Amniotic stem cell (primary cell): ENCODE data around the gene P2RY11.

ENCODE experiments used
- DNase-seq: peaks from one replicate; lab custom pipeline; 2025; lab: John Stamatoyannopoulos, UW

Gene P2RY11

GRCh38 chr19:10093295-10094186 is 18.0 kb upstream of the P2RY11 start:
- no peak for DNase-seq

DNA sequence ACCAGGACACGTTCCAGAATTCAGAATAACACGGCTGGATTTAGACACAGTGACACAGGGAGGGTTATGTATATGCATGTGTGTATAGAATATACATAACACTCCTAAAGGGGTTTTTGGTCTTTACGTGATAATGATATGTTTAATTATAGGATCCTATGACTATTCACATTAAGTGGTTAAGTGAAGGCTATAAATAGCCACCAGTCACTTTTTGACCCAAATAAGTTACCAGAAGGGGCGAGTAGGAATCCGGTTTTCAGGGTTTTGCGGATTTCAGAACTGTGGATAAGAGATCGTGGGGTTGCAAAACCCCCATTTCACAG is 15.9 kb upstream of the P2RY11 start:
- no peak for DNase-seq

DNA sequence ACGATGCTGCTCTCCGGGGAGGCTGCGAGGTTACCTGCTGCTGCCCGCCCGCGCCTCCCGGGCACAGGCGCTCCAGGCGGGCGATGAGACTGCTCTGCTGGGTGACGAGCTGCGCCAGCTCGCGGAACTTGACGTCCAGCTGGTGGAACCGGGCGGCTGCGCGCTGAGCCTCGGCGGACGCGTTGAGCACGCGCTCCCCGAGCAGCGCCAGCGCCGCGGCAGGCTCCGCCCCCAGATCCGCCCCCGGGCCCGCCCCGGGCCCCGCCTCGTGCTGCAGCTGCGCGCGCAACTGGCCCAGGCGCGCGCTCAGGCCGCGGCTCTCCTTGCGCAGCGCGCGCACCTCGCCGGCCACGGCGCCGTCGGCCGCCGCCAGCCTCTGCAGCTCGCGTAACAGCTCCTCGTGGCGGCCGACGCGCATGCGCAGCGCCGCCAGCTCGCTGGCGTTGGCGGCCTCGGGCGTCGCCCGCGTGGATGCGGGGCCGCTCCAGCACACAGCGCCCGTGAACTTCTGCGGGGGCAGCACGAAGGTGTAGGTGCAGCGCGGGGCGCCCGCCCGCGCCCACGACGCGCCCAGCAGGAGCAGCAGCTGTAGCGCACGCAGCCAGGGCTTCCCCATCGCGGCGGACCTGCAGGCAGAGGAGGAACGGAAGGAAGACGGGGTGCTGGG is 15.4 kb upstream of the P2RY11 start:
- peak; percentile 78 for DNase-seq

DNA sequence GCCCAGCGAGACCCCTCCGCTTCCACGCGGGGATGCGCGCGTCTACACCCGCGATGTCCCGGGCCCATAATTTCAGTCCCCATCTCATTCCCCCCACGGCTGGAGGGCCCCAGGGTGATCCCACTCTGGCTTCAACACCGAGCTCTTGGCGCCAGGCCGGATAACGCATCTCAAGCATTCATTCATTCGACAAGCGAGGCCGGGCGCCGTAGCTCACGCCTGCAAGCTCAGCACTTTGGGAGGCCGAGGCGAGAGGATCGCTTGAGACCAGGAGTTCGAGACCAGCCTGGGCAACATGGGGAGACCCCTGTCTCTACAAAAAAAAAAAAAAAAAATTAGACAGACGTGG is 14.9 kb upstream of the P2RY11 start:
- DNase-seq: no peak

DNA sequence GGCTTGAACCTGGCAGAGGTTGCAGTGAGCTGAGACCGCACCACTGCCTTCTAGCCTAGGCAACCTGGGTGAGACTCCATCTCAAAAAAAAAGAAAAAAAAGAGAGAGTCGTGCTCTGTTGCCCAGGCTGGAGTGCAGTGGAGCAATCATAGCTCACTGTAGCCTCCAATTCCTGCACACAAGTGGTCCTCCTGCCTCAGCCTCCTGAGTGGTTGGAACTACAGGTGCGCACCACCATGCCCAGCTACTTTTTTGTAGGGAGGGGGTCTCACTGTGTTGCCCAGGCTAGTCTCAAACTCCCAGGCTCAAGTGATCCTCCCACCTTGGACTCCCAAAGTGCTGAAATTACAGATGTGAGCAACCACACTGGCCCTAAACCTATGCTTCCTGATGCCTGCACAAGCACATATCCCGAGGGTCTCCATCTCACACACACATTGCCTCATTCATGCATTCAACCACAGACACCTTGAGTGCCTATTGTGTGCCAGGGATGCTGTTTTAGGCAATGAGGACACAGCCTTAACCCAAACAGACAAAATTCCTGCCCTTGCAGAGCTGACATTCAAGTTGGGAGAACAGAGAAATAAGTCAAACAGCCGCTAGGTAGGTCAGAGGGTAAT is 11.2 kb upstream of the P2RY11 start:
- DNase-seq: no peak

DNA sequence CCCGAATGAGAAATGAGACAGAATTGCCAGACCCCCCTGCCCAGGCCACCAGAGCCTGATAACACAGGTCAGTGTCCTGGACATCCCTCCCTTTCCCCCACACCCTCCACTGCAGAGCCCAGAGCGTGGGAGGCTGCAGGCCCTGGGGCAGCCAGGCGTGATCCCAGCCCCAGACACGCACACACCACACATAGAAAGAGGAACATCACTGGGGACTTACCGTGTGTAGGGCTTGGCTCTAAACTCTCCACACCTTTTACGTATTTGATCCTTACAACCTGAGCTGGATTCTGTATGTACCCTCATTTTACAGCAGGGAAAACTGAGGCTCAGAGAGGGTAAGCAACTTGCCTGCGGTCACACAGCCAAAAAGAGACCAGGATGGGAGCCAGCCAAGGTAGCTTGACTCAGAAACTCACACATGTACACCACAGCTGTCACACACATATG is 8.7 kb upstream of the P2RY11 start:
- no peak for DNase-seq

GRCh38 chr19:10104130-10104513 is 7.4 kb upstream of the P2RY11 start:
- no peak for DNase-seq

- DNase-seq: no peak
These were observed 6.6 kb upstream of the P2RY11 start for GRCh38 chr19:10104665-10105508.

- no peak for DNase-seq
These were observed 5.9 kb upstream of the P2RY11 start for GRCh38 chr19:10105509-10106099.

DNA sequence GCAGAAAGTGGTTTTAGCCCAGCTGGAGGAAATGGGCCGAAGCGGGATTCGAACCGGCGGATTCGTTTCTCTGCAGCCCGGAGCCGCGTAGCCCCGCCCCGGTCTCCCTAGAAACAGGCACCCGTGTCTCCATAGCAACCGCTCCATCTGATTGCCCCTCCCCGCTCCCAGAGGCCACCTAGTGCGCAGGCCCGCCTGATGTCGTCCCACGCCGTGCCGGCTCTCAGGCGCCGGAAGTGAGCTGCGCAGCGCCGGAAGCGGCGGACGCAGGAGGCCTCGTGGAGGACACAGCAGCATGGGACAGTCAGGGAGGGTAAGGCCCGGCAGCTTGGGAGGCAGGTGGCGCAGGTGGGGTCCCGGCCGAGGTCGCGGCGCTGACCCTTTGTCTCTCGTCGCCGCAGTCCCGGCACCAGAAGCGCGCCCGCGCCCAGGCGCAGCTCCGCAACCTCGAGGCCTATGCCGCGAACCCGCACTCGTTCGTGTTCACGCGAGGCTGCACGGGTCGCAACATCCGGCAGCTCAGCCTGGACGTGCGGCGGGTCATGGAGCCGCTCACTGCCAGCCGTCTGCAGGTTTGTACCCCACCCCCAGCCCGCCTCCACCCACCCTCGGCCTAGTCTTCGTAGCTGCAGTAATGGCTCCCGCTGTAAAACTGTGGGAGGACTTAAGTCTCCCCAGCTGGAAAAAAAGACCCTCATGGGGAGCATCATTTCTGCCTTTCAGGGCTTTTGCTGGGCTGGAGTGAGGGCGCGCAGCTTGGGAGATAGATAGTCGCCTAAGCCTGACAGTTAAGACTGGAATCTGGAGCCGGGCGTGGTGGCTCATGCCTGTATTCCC is 5.2 kb upstream of the P2RY11 start, which contains the start of gene PPAN:
TSS of gene PPAN (plus strand) at position 263 of the 837 bp plus-strand sequence. CDS start at position 296, 33 bp downstream.
- peak; percentile 99 for DNase-seq

GRCh38 chr19:10107254-10107653 is 4.2 kb upstream of the P2RY11 start:
- no peak for DNase-seq

- no peak for DNase-seq
These were observed 3.6 kb upstream of the P2RY11 start for GRCh38 chr19:10107817-10108367.

GRCh38 chr19:10109528-10109927 is 2.0 kb upstream of the P2RY11 start:
- no peak for DNase-seq

- no peak for DNase-seq
These were observed 1.2 kb upstream of the P2RY11 start for GRCh38 chr19:10110076-10110971.

- DNase-seq: no peak
These were observed 548 bp upstream of the P2RY11 start for GRCh38 chr19:10110972-10111317.

DNA sequence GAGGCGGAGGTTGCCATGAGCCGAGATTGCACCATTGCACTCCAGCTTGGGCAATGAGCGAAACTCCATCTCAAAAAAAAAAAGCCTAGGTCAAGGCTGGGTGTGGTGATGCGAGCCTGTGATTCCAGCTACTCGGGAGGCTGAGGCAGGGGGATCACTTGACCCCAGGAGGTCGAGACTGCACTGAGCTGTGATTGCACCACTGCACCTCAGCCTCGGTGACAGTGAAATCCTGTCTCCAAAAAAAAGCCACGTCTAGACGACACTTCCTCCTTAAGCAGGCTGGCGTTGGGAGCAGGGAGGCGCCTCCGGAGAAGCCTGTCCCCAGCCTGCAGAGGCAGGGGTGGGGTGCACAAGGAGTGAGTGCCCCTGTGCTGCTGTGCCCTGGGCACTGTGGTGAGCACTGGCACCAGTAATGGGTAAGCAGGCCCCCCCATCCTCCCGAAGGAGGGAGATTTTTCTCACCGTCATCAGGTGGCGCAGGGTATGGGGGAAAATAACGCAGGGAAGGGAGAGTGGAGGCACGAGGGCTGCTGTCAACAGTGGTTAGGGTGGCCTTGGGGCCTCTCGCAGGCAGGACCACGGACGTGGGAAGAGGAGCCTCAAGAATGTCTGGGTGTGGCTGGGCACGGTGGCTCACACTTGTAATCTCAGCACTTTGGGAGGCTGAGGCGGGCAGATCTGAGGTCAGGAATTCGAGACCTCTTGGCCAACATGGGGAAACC is 706 bp downstream of the P2RY11 start:
- no peak for DNase-seq

DNA sequence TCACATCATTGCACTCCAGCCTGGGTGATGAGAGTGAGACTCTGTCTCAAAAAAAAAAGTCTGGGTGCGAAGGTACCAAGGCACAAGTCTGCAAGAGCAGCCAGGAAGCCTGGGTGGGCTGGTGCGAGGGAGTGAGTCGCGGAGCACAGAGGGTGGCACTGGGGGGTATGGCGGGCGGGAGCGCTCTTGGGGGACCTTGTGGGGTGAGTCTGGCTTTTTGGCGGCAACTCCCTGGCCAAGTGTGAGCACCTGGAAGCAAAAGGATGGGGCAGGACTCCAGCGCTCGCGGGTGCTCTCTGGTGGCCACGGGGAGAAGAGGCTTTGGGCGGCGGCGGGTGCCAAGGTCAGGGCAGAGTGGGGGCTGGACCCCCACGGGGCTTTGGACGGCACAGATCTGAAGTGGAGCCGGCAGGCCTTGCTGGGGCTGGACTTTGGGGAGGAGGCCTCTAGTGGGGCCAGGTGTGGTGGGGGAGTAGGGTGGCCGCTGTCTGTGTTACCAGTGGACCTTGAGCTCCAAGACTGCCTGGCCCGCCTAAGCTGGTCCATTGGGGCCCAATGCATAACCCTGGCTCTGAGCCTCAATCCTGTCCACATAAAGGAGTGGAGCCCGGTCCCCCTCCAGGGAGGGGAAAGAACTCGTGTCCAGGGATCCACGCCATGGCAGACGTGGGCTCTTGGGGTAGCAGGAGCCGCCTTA is 1.6 kb downstream of the P2RY11 start:
- DNase-seq: no peak

DNA sequence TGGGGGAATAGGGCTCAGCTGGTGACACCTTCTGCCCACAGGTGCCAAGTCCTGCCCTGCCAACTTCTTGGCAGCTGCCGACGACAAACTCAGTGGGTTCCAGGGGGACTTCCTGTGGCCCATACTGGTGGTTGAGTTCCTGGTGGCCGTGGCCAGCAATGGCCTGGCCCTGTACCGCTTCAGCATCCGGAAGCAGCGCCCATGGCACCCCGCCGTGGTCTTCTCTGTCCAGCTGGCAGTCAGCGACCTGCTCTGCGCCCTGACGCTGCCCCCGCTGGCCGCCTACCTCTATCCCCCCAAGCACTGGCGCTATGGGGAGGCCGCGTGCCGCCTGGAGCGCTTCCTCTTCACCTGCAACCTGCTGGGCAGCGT is 2.1 kb downstream of the P2RY11 start:
- no peak for DNase-seq
